ENCODE results near the gene NTRK2.

The NTRK2 gene

DNA sequence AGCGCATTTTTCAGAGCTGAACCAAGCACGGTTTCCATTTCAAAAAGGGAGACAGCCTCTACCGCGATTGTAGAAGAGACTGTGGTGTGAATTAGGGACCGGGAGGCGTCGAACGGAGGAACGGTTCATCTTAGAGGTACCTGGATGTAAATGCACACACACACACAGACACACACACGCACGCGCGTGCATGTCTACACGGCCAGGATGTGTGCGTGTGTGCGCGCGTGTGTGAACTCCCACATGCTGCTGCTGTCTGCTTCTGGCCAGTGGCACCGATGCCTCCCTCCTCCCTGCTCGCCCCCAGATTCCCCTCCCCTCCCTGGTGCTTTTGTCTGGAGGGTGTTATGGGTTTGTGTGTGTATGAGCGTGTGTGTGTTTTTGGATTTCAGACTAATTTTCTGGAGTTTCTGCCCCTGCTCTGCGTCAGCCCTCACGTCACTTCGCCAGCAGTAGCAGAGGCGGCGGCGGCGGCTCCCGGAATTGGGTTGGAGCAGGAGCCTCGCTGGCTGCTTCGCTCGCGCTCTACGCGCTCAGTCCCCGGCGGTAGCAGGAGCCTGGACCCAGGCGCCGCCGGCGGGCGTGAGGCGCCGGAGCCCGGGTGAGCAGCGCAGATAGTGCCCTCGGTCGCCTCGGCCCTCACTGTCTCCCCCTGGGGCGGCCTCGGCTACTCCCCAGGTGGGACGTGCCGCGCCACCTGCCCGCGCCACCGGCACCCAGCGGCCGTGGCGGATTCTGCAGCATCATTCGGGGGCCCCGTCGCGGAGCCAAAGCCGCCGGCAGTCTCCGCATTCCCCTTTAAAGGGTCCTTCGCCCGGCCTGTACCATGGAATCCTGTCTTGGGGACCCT lies at the start of gene NTRK2:
Gene NTRK2, plus strand, starts transcription at position 442 of the 850 bp plus-strand sequence. CDS start 1,020 bp downstream, outside the sequence.
- peak in 1 of 2 experiments; percentile 3 for DNase-seq

DNA sequence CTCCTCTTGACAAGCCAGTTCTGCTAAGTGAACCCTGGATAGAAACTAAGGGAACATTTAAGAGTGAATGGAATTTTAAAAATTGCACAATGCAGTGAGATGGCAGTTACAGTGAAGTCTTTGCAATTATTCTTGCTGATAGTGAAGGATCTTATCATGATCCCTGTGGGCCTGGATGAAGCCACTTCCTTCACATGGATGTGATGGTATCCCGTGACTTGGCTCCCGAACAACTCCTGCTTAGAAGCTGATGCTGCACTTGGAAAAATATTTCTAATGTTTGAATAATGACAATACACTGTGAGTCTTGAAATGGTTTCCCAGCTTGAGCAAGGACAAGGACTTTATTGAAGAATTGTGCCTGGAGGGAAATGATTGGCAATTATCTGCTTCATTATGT lies 49.2 kb upstream of the NTRK2 start:
- no peak for DNase-seq

DNA sequence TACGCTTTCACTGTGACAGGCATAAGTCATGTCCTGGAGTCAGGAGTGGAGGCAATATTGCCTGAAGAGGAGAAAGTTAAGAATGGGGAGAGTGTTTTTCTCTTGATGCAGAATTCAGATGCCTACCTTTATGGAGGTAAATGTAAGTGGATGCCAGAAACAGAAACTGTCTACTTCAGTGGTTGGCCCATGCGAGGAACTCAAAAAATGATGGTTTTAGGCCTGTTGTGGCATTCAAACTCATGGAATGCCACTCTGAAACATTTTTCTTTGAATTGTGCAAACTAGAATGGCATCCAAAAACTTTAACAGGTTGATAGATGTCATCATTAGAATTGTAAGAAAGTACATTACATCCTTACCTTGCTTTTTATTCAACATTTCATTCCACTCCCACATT lies 47.7 kb upstream of the NTRK2 start:
- DNase-seq = no peak

DNA sequence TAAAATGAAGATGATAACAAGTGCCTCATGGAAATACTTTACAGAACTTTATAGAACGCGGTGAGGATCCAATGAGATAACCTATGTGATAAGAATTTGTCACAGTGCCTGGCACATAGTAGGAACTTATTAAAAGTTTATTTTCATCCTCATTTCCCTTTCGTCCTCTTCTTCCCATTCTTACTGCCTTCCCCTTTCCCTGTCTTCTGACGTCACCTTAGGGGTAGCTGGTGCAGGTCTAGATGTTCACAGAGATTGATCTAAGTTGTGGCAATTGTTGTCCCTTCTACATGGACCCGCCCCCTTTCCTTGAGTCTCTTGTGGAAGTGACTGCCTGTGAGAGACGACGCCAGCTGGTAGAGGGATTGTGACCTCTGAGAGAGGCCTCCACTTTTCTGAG lies 46.5 kb upstream of the NTRK2 start:
- DNase-seq = no peak

DNA sequence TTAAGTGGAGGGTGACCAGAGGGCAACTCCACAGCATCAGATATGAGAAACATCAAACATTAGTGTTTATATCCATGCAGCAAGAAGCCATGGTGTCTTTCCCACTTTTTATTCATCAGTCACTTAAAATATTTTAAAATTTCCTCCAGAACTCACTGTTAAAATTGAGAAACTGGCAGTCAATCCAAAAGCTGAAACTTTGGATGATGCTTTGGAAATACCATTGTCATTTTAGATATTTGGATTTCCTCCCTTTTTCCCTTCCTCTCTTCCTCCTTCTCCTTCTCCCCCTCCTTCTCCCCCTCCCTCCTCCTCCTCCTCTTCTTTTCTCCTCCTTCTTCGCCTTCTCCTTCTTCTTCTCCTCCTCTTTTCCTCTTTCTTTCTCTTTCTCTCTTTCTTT lies 33.1 kb upstream of the NTRK2 start:
- DNase-seq = no peak

DNA sequence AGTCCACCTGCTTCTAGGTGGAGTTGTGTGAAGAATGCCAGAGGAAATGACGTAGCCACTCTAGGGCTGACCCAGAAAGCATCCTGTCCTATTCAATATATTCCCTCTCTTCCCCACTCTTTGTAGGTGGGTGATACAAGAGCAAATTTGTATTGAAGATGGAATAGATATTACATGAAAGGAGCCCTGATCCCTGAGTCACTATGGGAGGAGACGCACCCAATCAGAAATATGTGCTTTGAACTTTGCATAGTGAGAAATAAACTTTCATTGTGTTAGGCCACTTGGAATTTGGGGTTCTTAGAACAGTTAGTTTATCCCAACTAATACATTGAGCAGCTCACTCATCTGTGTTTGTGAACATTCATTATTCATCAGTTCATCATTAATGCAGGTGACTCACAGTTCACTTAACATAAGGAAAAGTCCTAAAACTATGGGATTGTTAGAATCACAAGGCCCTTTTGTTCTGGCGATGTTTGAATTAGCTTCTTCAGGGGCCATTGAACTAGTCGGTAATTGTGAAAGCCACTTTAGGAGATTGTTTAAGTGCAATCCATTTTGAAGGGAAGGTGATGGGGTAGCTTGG lies 26.9 kb upstream of the NTRK2 start:
- no peak for DNase-seq

DNA sequence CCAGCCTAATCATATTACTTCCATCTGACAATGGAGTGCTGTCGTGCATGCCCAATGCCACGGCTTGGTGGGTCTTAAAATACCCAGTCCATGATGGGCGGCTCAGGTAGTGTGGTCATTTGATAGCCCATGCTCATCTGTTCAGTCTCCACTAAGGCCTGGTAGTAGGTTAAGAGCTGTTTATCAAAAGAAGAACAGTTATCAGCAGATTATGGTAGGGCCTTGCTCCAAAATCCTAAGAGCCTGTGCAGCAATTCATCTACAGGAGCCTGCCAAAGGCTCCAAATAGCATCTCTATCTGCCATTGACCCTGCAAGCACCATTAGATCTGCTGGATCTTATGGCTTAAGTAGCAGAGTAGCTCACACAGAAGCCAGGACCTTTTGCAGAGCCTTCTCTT lies 21.8 kb upstream of the NTRK2 start:
- DNase-seq = no peak

DNA sequence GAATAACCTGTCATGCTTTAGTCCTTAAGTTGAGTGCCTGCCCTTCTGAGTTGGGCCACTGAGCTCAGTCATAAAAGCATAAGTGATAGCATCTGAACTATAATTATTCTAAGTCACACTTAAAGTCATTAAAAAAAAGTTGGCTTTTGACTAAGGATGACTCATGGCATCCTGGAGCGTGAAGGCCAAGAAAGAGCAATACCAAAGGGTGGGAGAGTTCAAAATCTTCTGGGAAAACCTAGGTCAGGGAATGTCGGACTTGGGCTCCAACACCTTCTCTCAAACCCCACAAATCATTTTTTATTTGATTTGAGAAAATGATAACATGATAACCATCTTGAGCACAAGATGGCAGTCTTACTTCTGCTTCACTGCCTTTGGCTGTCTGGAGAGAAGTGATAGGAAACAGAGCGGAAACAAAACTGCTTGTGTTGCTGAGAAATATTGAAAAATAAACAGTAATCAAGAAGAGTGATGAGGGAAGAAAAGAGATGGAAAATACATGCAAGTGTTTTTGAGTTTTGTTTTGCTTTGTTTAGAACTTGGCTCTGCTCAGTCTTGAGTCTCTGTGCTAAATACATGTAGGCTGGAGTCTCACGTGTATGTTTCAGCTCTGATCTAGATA lies 16.9 kb upstream of the NTRK2 start:
- DNase-seq = no peak

DNA sequence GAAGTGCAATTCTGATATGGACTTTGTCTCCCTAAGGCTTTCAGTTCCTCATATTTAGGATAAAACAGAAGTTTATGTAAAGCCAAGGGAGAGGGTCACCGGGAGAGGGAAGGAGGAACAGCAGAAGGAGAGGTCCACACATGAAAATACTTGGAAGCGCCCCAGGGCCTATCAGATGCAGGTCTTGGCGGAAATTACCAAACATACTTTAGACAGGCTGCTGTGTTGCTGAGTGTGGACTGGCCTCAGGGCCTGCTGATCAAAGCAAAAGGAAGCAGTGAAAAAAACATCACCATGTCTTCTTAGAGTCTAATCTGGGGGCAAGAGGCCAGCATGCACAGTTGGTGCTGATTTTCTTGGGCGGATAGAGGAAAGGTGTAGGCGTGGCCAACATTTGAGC lies 14.1 kb upstream of the NTRK2 start:
- no peak for DNase-seq

DNA sequence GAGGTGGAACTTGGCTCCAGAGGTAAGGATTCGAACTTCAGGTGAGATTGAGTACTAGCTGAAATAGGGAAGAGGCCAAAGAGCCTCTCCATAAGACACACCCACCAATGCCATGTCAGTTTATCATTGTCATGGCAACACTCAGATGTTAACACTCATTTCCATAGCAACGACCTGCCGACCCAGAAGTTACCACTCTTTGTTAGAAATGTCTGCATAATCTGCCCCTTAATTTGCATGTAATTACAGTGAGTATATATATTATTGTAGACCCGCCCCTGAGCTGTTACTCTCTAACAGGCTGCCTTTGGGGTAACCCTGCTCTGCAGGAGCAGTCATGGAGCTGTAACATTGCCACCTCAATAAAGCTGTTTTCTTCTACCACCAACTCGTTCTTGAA lies 10.2 kb upstream of the NTRK2 start:
- DNase-seq = no peak

DNA sequence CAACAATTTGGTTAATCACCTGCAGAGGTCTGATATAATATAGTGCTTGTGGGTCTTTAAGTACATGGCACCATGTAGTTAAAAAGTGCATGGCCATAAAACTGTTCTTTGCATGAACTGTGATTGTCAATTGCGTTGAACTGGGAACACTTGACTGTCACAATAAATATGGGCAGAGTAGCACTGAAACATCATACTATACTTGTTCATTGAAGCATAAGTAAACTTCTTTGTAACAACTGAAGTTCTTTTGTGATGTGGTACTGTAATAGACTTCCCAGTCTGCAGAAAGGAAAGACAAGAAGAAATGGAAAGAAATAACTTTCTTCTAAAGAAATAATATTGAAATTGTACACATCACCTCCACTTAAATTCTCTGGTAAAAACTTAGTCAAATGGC lies 9.8 kb upstream of the NTRK2 start:
- DNase-seq = no peak

DNA sequence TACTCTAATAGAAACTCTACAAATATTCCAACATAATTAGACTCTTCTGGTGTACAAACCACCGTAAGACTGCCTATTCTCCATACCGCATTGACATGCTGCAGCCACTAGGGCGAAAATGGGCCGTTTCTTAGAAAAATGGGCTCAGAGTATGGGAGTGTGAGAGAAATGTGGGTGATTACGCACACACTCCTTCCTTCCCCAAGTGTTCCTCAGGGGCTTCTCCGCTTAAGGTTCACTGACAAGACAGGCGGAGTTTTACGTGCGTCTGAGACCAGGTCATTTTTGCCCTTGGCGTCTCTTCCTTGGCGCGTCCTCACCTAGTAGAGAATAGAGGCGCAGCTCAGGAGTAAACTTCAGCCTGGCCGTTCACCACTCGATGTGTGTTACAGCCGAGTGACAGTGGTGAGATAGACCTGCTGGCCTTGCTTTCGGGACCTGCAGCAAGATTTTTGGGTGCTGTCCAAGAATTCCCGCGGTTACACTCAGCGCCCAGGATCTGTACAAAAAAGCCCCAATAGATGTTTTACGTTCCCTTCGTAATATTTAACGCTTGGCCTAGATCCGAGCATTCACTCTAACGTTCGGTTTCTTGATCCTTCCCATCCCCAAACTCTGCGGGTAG lies 1.8 kb upstream of the NTRK2 start:
- no peak for DNase-seq

DNA sequence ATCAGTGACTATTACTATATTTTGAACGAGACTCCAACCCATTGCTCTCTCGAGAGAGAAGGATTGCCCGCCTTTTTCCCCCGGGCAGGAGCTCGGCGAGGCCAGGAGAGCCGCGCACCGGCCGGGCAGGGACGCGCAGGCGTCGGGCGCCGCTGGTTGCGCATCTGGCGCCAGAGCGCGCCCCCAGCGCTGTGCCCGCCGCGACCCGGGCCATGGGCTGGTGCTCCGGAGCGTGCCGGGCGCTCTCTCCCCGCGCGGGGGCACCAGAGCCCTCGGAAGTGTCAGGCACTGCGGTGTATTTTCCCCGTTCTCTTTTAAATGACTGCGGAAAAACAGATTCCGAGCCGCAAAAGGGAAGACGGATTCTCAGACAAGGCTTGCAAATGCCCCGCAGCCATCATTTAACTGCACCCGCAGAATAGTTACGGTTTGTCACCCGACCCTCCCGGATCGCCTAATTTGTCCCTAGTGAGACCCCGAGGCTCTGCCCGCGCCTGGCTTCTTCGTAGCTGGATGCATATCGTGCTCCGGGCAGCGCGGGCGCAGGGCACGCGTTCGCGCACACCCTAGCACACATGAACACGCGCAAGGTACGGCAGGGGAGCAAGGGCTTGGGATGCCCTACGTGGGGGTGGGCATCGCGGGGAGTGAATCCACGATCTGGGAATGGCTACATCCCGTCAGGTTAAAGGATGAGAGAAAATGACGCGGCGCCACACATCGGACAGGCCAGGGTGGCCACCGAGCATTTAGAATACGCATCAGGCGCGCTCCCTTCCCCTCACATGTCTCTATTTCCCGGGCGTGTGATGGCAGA lies 1.1 kb upstream of the NTRK2 start:
- peak; percentile 5 for DNase-seq

DNA sequence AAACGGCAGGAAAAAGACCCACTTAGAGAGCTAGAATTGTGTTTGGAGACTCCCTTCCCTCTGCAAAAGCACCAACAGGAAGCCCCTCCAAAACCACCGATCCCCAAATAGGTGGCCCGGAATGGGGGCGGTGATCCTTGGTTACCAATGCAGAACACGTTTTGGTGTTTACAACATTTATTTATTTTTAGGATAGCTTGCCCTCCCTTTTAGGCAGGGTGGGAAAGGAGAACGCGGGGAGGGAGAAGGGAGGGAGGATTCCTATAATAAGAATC lies 579 bp upstream of the NTRK2 start:
- DNase-seq = no peak

DNA sequence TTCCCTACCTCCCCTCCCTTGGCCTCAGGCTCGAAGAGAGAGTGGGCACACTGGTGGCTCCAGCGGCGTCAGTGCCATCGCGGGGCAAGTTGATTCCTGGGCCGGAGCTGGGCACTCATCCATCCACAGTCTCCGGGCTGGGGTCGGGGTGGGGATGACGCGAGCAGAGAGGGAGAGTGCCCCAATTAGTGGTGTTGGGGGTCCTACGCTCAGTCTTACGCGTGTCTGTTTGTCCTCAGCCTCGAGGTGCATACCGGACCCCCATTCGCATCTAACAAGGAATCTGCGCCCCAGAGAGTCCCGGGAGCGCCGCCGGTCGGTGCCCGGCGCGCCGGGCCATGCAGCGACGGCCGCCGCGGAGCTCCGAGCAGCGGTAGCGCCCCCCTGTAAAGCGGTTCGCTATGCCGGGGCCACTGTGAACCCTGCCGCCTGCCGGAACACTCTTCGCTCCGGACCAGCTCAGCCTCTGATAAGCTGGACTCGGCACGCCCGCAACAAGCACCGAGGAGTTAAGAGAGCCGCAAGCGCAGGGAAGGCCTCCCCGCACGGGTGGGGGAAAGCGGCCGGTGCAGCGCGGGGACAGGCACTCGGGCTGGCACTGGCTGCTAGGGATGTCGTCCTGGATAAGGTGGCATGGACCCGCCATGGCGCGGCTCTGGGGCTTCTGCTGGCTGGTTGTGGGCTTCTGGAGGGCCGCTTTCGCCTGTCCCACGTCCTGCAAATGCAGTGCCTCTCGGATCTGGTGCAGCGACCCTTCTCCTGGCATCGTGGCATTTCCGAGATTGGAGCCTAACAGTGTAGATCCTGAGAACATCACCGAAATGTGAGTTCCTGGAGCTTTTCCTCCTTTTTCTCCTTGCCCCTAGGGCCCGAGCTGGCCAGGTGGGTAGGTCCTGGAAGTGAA lies 861 bp downstream of the NTRK2 start:
- DNase-seq = no peak

DNA sequence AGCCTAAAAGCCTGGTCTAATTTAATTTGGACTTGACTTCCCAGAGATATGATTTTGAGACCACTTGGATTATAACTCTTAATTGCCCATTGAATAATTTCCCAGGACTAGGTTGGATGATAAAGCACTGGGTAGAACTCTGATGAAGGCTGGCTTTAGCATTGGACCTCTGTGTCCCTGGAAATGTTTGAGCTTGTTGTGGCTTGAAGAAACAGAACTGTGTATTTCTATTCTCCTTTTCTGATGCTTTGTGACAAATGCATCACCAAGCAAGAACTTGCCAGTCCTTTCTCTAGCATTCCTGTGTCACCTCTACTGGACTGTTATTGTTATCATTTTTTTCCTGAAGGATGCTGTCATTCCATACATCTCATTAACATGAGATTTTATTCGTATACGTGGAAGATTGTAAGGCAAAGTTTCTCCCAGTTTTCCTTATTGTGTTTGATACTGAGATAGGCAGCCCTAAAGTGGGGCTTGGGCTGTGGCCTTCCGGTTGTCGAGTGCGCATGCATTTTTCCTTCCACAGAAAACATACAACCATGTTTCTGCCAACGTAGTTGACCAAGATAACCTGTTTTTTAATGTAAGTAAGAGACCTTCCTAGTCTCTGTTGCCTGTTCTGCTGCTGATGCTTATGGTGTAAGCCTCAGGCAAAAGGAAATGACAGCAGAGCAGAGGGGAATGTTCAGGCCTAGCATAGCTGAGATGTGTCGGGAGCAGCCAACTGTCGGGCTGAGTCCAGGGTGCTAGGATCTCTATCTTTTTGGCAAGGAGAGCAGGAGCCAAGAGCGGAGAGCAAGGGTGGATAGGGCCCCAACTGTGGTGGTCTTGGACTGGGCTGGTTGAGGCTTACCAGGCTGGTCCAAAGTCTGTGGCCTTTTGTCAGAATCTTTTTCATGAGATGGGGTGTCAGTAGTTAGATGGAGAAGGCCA lies 2.3 kb downstream of the NTRK2 start:
- no peak for DNase-seq

DNA sequence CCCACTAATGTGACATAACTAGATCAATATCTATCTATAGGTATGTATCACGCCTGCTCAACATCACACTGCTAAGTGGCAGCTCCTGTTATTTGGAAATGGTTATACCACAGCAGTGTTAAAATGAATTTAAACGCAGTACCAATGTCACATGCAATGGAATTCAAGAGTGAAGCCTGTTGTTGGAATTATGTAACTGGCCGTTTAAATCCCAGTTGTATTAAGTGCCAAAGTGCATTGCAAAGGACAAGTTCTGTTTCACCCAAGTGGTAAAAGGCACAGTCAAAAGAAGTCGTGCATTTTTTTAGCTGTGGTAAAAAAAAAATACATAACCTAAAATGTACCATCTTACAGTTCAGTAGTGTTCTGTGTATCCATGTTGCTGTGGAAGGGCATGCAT lies 4.3 kb downstream of the NTRK2 start:
- no peak for DNase-seq

DNA sequence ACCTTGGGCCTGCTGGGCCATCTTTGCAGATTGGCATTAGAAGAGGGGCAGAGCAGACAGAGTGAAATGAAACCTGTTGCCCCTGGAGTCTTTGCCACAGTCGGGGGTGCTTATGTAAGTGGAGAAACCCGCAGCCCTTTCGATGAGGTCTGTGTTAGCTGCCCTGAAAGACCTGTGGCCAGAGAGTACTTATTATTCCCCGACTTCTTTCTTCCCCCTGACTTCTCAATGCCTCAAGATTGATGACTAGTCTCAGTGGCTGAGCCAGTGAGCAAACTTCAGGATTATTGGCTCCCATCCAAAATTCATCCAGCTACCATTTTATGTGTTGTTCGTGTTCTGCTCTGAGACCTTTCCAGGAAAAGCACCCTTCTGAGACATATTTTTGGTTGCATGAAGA lies 7.6 kb downstream of the NTRK2 start:
- no peak for DNase-seq

DNA sequence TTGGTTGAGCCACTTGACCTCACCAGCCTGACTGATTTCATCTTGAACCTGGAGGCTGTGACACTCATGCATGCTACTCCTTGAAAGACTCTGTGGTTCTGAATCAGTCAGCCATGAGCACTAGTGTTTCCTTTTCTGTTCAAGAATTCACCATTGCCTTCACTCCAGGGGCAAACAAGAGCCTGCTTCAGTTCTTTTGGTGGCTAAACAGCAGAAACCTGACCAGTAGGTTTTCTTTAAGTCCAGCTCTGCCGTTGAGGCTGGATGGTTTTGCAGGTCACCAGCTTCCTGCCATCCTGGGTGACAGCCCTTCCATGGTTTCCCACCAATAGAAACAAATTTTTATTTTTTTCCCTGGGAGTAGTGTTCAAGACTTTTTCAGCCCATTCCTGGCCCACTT lies 10.0 kb downstream of the NTRK2 start:
- no peak for DNase-seq

DNA sequence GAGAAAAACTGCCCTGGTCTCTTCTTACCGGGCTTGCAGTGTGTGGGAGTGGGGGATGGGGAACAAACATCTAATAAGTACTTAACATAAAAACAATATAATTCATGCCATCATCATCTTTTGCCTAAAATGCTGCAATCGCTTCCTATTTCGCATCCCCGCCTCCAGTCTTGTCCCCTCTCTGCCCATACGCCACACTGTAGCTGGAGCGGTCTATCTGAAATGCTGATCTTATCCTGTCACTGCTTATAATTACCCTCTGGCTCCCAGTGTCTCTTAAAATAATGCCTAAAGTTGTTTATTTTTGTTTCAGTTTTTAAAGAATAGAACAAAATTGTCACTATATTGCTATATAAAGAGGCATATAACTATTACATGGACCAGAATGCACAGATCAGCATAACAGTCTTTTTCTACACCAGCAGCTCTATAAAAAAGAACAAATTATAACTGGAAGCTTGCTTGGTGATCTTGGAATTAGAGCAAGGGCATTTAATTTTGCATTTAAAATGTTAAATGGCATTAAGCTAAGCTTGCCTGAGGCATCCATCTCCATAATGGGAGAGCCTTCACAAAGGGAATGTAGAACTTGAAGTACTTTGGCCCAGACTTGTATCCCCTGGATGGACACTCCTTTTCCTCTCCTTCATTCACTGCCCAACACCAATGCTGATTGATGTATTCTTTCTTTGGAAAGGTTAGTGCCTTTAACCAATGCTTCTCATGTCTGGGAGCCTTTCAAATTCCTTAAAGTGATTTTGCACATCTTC lies 12.2 kb downstream of the NTRK2 start:
- no peak for DNase-seq
